GM21381 (cell line): Measurements from ENCODE around the gene CCDC122.

ENCODE experiments used
- ATAC-seq: cut with Tn5 transposase; IDR thresholded peaks from one replicate; pipeline ENCODE4 v1.9.1; 2021; ENCODE audit warnings: mild to moderate bottlenecking, moderate library complexity; ENCODE audit not compliant: unreplicated experiment

The CCDC122 gene

DNA sequence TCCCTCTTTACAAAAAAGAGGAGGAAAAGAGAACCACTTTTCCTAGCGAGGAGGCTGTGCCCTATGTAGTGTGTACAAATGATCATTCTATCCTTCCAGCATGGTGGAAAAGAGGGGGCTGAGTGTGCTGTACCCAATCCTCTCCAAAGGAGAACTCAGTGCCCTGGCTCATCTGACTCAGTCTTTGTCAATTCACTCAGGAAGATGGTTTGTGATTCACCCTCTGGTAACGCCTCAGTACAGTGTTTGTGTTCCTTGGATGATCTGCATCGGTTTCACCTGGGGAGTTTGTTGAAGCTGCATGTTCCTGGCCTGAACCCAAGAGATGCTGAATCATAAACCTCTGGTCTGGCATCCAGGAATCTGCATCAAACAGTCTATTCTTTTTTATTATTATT lies 74.5 kb downstream of the CCDC122 start:
- no peak for ATAC-seq

DNA sequence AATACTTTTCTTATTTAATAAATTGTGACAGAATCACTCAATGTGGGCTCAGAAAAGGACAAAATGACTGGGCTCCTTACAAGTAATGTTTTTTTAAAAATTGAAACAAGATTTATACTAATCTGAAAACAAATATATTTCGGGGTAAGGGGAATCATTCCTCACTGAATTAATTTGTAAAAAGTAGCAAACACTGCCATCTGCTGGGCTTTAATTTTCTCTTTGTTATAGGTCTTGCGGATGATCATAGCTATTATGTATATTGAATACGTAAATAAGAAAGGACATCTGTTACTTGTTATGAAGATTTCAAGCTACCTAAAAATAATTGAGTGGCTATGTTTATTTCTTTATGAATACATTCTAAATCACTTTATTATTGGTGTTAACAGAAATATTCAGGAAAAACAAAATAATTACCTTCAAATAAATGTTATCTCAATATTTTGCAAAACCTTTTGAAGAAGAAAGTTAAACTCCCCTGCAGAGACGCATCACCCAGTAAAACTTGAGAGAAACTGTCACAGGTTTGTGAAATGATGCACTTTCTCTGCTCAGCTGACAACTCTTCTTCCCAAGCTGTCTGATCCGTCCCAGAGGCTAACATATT lies 75.0 kb downstream of the CCDC122 start:
- ATAC-seq: no peak

GRCh38 chr13:43802511-43802910 lies 77.0 kb downstream of the CCDC122 start:
- ATAC-seq: no peak

DNA sequence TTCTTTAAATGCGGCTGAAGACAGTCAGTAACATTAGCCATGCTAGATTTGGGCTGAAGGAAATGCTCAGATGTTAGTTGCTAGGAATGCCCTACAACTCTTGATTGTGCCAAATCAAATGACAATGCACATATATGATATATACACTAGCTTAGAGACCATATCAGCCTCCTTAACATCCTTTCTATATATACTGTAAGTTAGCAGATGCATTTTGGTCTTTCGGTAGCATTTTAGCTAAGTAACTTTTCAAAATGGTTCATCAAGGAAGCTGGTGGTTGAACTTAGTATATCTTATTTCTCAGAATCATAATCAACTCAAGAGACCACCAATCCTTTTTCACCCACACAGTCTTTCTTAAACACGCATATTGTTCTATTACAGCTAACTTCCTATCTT lies 78.7 kb downstream of the CCDC122 start:
- ATAC-seq: no peak

GRCh38 chr13:43799191-43799590 lies 80.3 kb downstream of the CCDC122 start:
- ATAC-seq: no peak

DNA sequence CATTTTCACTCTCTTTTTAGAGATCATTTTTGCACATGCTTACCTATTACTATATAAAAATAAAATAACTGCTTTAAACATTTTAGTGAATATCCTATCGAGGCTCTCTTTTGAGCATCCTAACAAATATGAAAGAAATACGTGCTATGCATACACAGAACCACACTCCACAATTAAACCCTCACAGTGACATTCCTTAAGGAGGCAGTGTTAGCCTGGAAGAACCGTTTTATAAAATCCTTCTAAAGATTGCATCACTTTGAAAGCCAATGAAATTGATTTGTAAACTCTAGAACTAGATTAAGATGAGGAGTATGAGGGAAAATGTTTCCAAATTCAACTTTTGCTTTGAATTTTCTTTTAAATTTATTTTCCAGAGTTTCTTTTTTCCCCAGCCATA lies 81.7 kb downstream of the CCDC122 start:
- ATAC-seq: no peak

DNA sequence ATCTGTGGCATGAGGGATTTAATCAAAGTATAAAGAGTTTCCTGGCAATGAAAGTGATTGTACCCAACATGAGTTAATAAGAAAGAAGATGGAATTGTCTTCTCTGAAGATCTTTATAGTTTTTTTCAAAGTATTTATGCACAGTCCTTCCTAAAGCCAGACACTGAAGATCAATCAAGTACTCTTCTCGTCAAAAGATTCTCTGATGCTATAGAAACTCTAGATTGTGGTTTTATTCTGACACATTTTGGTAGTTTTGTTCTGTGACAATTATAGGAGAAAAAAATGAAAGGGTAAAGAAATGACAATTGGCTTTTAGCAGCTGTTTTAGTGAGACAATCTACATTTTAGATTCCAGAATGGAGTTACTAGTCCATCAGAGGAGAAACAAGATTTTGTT lies 82.4 kb downstream of the CCDC122 start:
- ATAC-seq: no peak

DNA sequence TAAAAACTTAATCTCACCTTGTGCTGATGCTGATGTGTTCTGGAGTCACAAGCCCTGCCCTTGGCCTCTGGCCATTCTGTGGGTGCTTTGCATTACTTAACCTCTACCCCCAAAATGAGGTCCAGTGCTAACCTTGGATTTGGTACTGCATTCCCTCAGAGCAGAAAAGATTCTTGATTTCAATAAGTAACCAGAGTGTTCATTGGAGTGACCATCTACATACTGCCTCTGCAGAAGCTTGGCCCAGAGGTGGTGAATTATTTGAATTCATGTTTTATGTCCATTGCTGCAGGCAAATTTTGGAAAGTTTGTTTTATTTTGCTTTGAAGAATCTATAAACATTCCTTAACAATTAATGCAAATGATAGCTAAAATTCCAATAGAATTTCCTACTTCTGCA lies 85.1 kb downstream of the CCDC122 start:
- no peak for ATAC-seq

DNA sequence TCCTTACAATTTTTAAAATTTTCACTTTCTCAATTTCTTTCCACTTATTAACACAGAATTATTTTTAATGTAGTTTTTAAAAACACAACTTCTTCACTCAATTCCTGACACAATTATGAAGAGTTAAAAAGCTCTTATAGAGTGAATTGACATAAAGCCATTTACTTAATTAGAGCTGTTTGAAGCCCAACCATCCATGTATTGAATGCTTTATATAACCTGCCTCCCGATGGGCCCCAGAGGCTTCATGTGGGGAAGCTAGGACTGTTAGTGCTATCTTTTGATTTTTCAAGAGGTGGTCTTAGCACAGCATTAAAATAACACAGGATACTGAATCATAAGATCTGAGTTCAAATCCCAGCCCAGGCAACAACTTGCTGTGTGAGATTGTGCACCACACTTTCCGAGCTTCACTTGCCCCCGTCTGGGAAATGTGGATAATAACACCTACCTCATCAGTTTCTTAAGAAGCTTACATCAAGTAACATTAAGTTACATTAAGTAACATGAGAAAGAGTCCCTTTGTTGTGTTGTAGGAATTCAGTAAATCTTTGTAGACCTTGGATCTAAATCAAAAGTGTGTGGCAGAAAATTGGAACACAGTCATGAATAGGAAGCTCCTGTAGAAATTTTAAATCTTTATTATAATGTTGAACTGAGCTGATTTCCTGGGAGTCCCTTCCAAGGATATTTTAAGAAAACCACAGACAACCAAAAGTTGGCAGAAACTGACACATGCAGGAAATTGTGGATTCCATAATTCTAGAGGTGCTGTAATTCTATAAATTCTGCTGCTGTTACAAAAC lies 87.3 kb downstream of the CCDC122 start:
- no peak for ATAC-seq

DNA sequence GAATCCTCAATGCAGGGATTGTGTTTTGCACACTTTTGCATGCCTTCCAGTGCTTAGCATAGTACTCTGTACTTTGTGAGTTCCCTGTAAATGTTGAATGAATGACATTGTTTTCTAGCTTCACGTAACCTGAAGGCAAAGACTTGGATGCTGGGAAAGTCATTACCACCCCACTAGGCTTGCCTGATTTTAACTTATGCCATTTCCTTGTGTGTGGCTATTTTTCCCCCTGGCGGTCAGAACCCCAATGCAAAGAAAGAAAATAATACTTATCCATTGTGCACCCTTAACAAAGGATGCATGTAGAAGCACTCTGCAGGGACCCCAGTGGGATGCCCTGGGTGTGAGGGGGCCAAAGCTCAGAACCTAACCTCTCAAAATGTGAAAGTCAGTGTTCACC lies 91.5 kb downstream of the CCDC122 start:
- ATAC-seq: no peak

GRCh38 chr13:43787518-43787891 lies 92.0 kb downstream of the CCDC122 start:
- no peak for ATAC-seq

- ATAC-seq: no peak
These were observed 92.6 kb downstream of the CCDC122 start, which contains the start of gene ENOX1 for GRCh38 chr13:43786766-43787517. Gene ENOX1 (minus strand): TSS chr13:43786972.

GRCh38 chr13:43786472-43786765 lies 93.1 kb downstream of the CCDC122 start:
- ATAC-seq: no peak
